Activated T-cell treated with anti-CD3 and anti-CD28 coated beads for 24 hours (primary cell): ENCODE data around the gene LAMP1.
"Not testable (repeated sequence)": the region's sequence is repeated elsewhere in the genome, so short reads cannot be mapped to it uniquely, and the experiment has no call there.

Experiments used
- DNase-seq: peaks from one replicate; pipeline ENCODE4 v3.0.0-alpha.2; 2020; ENCODE audit warnings: low read depth

LAMP1 gene

GRCh38 chr13:113356596-113356995 is 59.6 kb downstream of the LAMP1 start:
- no peak for DNase-seq

- no peak for DNase-seq
These were observed 60.5 kb downstream of the LAMP1 start for GRCh38 chr13:113357529-113357928.

- DNase-seq, result no peak
These were observed 61.7 kb downstream of the LAMP1 start for GRCh38 chr13:113358653-113359190.

- no peak for DNase-seq
These were observed 62.5 kb downstream of the LAMP1 start for GRCh38 chr13:113359571-113359970.

- no peak for DNase-seq
These were observed 63.4 kb downstream of the LAMP1 start for GRCh38 chr13:113360446-113360845.

GRCh38 chr13:113361406-113361805 is 64.4 kb downstream of the LAMP1 start:
- DNase-seq, result no peak

- no peak for DNase-seq
These were observed 67.4 kb downstream of the LAMP1 start for GRCh38 chr13:113364311-113364889.

- DNase-seq, result no peak
These were observed 68.0 kb downstream of the LAMP1 start for GRCh38 chr13:113364901-113365582.

- no peak for DNase-seq
These were observed 68.5 kb downstream of the LAMP1 start for GRCh38 chr13:113365583-113365970.

GRCh38 chr13:113365971-113366588 is 69.0 kb downstream of the LAMP1 start:
- DNase-seq, result no peak

GRCh38 chr13:113367020-113367560 is 70.1 kb downstream of the LAMP1 start:
- DNase-seq, result no peak

GRCh38 chr13:113367771-113368170 is 70.7 kb downstream of the LAMP1 start:
- DNase-seq, result no peak

GRCh38 chr13:113368353-113368752 is 71.3 kb downstream of the LAMP1 start:
- DNase-seq, result not testable (repeated sequence)

GRCh38 chr13:113369189-113369588 is 72.2 kb downstream of the LAMP1 start:
- DNase-seq, result no peak

GRCh38 chr13:113369881-113370280 is 72.8 kb downstream of the LAMP1 start:
- no peak for DNase-seq

GRCh38 chr13:113371061-113371460 is 74.0 kb downstream of the LAMP1 start:
- no peak for DNase-seq

GRCh38 chr13:113371701-113372100 is 74.7 kb downstream of the LAMP1 start:
- DNase-seq, result not testable (repeated sequence)
